HG03108 (cell line): ENCODE measurements around the gene STS.

Experiments
- ATAC-seq: cut with Tn5 transposase; IDR thresholded peaks from one replicate; pipeline ENCODE4 v1.9.1; 2021; ENCODE audit warnings: moderate library complexity; ENCODE audit not compliant: unreplicated experiment

STS gene, protein sequence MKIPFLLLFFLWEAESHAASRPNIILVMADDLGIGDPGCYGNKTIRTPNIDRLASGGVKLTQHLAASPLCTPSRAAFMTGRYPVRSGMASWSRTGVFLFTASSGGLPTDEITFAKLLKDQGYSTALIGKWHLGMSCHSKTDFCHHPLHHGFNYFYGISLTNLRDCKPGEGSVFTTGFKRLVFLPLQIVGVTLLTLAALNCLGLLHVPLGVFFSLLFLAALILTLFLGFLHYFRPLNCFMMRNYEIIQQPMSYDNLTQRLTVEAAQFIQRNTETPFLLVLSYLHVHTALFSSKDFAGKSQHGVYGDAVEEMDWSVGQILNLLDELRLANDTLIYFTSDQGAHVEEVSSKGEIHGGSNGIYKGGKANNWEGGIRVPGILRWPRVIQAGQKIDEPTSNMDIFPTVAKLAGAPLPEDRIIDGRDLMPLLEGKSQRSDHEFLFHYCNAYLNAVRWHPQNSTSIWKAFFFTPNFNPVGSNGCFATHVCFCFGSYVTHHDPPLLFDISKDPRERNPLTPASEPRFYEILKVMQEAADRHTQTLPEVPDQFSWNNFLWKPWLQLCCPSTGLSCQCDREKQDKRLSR

GRCh38 chrX:7147413-7147977 is at the start of gene STS:
STS (plus strand) TSS chrX:7147712; CDS start chrX:7253200, 105,488 bp downstream.
- ATAC-seq = peak; percentile 43

GRCh38 chrX:7100022-7100421 is 47.5 kb upstream of the STS start:
- no peak for ATAC-seq

DNA sequence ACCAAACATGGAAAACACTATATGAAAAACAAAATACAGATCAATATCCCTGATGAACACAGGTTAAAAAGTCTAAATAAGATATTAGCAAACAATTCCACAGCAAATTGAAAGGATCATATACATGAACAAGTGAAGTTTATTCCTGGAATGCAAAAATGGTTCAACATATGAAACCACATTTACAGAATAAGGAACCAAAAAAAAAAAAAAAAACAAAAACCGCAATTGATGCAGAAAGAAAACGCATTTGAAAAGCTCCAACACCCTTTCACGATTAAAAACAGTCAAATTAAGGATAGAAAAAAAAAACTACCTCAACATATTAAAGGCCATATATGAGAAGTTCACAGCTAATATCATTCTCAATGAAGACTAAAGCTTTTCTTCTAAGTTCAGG is 45.4 kb upstream of the STS start:
- ATAC-seq = no peak

DNA sequence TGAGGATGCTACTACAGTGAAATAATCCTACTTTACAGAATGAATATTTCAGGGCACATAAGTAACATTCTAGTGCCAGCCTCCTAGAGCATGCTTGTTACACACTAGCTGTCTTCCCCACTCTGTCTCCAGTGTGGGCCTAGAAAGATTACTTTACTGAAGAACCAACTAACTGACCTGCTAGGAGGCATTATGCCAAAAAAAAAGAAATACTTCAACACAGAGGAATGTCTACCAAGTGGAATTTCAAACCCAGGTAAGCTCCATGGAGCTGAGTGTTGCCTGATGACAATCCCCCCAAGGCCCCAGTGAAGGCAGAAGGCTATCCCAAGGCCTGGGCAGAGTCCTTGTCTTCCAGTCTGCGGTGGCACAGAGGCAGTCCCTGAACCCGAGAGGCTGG is 40.9 kb upstream of the STS start:
- ATAC-seq = no peak

- ATAC-seq = no peak
Observed at GRCh38 chrX:7108030-7108429, 39.5 kb upstream of the STS start.

DNA sequence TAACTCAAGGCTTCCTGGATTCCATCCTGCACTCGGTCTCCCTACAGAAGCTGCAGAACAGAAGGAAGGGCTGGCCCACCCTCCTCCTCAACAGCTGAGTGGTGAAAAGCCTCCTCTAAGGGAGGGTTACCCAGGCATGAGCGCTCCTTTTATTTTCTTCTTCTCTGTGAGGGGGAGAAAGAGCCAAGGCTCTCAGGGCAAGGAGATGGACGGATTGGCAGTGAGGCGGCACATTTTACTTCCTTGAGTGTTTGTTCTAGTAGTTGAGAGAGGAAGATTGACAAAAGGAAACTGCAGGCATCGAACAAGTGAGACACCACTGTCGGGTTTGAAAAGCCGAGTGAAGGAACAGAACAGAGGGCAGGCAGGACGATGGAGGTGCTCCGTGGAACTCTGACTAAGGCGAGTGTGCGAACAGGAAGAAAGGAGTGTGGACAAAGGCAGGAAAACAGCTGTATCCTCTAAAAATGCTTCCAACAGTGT is 38.4 kb upstream of the STS start:
- ATAC-seq = no peak

DNA sequence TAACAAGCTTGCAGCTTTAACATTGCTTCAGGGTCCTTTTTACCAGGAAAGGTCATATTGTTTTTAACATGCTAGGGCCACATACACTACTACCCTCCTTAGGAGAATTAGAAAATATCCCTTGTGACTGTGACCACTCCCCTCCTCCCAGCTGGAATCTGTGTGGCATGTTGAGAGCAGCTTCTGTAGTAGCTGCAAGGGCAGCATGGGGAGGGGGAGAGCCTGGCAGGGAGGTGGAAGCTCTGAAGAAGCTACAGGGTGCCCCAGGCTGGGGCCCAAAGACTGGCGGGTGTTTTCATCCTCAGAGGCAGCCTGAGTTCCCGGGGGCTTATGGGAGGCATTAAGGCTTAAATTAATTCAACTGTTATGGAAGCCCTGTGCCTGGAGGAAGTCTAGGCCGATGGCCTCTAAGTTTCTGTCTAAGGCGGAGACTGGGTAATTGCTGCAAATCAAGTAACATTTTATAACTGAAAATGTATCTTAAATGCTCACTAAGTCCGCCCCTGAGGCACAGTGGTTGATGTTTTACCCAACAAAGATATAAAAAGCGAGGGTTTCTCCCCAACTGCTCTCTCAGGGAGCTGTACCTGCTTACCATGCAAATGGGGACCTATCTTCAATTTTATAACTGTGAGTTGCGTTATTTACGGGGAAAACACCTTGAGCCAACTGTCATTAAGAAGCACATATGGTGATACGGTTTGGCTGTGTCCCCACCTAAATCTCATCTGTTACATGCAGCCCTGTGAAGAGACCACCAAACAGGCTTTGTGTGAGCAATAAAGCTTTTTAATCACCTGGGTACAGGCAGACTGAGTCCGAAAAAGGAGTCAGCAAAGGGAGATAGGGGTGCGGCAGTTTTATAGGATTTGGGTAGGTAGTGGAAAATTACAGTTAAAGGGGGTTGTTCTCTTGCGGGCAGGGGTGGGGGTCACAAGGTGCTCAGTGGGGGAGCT is 37.4 kb upstream of the STS start:
- ATAC-seq = peak; percentile 77

GRCh38 chrX:7110821-7111276 is 36.7 kb upstream of the STS start:
- ATAC-seq = peak; percentile 29

DNA sequence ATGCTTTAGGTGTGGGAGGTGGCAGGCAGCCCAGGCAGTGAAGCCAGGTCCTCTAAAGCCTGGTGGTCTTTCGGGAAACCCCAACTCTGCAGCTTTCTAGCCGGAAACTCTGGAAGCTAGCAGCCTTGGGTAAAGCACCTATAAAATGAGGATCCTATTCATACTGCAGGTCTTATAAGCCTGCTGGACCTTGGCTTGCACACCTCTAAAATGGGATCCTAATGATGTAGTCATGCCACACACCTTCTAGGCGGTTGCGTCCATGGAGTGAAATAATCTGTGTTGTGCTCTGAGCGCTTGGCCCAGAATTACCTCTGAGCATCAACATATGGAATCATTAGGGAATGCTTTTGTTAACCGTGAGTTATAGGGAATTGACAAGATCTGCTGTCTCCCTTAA is 36.0 kb upstream of the STS start:
- ATAC-seq = no peak

- ATAC-seq = no peak
Observed at GRCh38 chrX:7112071-7112470, 35.4 kb upstream of the STS start.

DNA sequence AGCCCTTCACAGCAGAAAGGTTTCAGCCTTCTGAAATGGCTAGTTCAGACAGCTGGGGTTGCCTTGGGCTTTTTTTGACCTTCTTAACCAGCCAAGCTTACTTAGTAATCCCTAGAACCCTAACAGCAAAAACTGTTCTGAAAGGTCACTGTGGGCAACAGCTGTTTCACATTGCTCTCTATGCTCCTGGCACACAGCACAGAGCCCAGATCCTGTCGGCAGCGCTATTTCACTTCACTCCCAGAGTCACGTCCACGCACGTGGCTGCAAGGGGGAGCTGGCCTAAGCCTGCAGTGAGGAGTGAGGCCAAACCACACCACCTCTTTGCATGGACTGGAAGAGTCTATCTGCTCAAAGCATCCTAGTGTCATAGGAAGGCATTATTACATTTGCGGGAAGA is 32.0 kb upstream of the STS start:
- ATAC-seq = peak; percentile 73

DNA sequence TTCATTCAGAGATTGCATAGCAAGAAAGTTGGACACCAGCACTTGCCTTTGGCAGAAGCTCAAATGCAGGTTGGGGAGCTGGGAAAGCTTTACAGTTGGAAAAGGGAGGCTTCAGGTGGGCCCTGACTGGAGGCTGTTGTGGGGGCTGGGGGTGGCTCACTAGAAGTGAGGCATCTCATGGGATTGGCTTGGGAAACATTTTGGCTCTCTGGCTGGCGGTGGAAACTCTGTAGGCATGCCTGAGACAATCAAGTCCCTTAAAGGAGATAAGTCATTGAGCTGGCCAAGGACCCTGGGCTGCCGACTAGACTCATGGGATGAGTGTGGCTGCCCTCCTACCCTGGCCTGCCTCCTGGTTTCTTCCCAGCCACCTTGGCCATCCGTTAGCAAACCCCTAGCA is 31.4 kb upstream of the STS start:
- ATAC-seq = no peak

DNA sequence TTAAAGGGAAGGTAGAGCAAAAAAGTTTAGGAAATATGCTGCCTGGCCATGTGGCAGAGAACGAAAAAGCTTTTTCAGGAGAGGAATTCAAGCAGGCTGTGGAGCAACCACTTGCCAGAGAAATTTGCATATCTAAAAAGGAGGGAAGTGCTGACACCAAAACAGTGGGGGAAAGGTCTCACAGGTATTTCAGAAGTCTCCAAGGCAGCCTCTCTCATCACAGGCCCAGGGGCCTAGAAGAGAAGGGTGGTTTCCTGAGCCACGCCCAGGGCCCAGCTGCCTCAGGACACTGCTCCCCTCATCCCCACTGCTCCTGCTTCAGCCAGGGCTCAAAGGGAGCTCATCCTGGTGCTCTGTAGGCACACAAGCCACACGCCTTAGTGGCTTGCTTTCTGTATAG is 29.9 kb upstream of the STS start:
- ATAC-seq = peak; percentile 42

DNA sequence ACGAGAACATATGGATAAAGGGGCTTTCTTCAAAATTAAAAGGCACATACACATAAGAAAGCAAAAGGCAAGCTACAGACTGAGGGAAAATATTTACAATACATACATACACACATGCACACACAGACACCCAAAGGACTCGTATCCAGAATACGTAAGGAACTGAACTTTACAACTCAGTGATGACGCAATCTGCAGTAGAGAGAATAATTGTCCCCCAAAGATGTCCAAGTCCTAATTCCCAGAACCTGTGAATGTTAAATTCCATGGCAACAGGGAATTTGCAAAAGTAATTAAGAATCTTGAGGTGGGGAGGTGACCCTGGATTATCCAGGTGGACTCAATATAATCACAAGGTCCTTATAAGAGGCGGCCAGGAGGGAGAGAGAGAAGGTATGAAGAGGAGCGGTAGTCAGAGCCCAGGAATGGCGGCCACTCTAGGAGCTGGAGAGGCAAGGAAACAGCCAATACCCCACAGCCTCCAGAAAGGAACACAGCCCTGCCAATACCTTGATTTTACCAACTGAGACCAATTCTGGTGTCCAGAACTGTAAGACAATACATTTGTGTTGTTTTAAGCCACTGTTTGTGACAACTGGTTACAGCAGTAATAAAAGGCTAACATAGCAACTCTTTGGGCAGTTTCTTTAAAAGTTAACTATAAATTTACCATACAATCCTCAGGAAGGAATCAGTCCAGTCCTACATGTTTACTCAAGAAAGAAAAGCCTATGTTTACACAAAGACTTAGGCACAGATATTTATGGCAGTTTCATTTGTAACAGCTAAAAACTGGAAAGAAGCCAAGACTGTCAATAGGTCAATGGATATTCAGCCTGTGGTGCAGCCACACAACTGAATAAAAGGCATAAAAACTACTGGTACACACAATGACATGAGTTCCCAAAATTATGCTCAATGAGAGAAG is 27.3 kb upstream of the STS start:
- ATAC-seq = no peak

DNA sequence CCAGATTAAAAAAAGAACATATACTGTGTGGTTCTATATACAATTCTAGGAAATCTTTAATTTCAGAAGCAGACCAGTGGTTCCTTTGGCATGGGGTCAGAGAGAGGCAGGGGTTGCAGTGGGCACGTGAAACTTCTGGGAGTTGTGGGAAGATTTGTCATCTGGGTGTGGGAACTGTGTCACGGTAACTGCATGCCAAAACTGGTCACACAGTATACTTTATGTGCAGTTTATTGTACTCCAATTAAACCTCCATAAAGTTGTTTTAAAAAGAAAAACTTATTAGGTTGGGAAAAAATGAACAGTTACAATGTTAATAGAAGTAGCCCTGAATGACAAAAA is 26.7 kb upstream of the STS start:
- no peak for ATAC-seq

DNA sequence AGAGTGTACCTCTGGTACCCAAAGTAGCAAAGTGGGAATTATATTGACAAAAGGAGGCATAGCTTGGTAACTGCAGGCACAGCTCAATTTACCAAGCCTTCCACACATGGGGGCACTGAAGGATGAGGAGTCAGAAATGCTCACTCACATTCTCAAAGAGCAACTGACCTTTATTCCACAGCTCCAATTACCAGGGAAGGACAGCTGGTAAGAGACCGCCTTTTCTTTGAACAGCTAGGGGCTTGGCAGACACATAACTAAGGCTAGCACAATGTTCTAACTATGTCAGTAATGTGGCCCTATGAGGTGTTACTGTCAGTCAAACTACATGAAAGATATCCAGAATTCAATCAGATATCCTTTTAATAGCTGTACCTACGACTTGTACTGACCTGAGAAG is 20.5 kb upstream of the STS start:
- ATAC-seq = no peak

DNA sequence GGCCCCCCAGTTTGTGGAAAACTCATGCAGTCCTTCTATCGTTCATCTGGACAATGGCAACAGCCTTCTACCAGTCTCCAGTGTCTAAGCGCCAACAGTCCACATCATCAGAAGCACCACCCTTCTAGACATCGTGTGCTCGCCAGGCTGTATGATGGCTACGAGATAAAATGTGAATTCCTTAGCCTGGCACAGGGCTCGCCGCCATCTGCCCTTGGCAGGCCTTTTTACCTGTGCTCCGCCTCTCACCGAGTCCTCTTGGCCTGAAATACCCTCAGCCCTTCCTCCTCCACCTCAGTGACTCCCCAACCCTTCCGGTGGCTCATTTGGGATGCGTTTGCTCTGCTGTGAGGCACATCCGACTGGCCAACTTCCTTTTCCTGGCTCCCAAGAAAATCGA is 15.9 kb upstream of the STS start:
- no peak for ATAC-seq

DNA sequence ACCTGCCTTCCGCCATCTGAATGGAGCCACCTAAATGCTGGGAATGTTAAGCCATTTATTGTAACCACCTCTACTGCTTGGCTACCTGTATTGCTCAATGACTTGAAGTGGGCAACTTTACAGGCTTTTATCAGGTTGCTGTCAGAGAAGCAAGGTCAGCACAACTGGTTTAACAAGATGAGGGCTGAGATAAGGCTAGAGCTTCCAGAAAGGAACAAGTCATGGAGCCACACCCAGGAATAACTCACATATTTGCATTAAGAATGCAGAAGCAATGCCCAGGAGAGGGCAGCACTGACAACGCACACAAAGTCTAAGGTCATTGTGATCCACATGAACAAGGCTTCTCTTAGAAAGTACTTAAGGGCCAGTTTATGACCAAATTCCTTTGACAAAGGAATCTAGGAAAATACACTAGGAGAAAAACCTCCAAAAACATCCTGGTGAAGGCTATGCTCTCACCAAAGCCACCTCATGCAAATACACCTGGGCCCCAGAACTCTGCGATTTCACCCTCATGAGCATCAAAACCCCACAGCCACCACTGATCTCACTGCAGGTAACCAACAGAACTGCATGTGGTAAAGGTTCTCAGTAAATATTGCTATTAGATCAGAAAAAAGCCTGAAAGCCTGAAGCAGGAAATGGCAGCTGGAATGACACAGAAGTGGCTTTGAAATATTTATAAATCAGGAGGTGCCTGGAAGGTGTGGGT is 15.0 kb upstream of the STS start:
- peak; percentile 56 for ATAC-seq

GRCh38 chrX:7133050-7133440 is 14.5 kb upstream of the STS start:
- ATAC-seq = no peak
